Osteocyte (in vitro differentiated cells): Measurements from ENCODE around the gene SLC10A1. TPM values are rescaled to one million over a fixed set of nuclear protein-coding genes. Genes with fewer than 3 reads are reported as not detected.

Experiments used
- DNase-seq: peaks from one replicate; pipeline ENCODE4 v3.0.0; 2021; ENCODE audit warnings: mixed read lengths; ENCODE audit not compliant: unreplicated experiment; ENCODE audit errors: extremely low spot score
- H3K27ac Mint-ChIP-seq: one replicate; pipeline ENCODE4 v1.8.0; 2021; ENCODE audit warnings: mild to moderate bottlenecking, mixed read lengths; ENCODE audit not compliant: unreplicated experiment
- H3K27me3 Mint-ChIP-seq: one replicate; pipeline ENCODE4 v1.8.0; 2021; ENCODE audit warnings: mixed read lengths; ENCODE audit not compliant: unreplicated experiment
- H3K36me3 Mint-ChIP-seq: one replicate; pipeline ENCODE4 v1.8.0; 2021; ENCODE audit warnings: mixed read lengths; ENCODE audit not compliant: unreplicated experiment
- H3K4me1 Mint-ChIP-seq: one replicate; pipeline ENCODE4 v1.8.0; 2021; ENCODE audit warnings: mixed read lengths; ENCODE audit not compliant: unreplicated experiment
- H3K4me3 Mint-ChIP-seq: one replicate; pipeline ENCODE4 v1.8.0; 2021; ENCODE audit warnings: mild to moderate bottlenecking, moderate library complexity, mixed read lengths; ENCODE audit not compliant: unreplicated experiment
- H3K9me3 Mint-ChIP-seq: one replicate; pipeline ENCODE4 v1.8.0; 2021; ENCODE audit warnings: mixed read lengths; ENCODE audit not compliant: unreplicated experiment
- total RNA-seq: library from RNA; stranded (reverse); gene quantifications from 2 replicates; pipeline ENCODE4 v1.2.1, GENCODE V29; 2021
- TF ChIP-seq, protein P1 (sequence below): fragments of 200-600 bp; sonication (generic); IDR thresholded peaks from 2 replicates; pipeline ENCODE4 v1.5.0; 2021; ENCODE audit warnings: antibody characterized with exemption, mild to moderate bottlenecking, moderate library complexity

The SLC10A1 gene
- total RNA-seq, 1 donor from 2014 or later: not detected

DNA sequence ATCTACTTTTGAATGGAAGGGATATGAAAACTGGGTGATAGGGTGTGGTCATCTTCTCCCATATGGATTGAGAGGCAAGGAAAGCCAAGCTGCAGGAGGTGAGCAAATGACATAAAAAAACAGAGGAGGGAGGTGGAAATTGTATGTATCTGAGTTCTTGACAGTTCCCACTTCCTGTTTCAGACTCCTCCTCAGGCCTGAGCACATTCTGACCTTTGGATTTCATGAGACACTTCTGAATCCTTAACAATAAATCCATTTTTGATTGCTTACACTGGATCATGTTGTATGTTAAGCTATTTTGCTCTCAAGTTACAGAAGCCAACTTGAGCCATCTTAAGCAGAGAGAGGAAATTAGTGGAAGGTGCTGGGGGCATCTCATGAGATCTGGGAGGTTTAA is 41.7 kb downstream of the SLC10A1 start:
- Mint-ChIP-seq H3K4me3 (no peak overlapping the region), H3K27ac (no peak overlapping the region), H3K4me1 (no peaks in the 10 kb centered on the region), H3K27me3 (peaks cover 6% of the 10 kb centered on the region), H3K9me3 (no peaks in the 10 kb centered on the region), H3K36me3 (no peaks in the 10 kb centered on the region)
- TF ChIP-seq, protein P1, sequence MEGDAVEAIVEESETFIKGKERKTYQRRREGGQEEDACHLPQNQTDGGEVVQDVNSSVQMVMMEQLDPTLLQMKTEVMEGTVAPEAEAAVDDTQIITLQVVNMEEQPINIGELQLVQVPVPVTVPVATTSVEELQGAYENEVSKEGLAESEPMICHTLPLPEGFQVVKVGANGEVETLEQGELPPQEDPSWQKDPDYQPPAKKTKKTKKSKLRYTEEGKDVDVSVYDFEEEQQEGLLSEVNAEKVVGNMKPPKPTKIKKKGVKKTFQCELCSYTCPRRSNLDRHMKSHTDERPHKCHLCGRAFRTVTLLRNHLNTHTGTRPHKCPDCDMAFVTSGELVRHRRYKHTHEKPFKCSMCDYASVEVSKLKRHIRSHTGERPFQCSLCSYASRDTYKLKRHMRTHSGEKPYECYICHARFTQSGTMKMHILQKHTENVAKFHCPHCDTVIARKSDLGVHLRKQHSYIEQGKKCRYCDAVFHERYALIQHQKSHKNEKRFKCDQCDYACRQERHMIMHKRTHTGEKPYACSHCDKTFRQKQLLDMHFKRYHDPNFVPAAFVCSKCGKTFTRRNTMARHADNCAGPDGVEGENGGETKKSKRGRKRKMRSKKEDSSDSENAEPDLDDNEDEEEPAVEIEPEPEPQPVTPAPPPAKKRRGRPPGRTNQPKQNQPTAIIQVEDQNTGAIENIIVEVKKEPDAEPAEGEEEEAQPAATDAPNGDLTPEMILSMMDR: no peak
- DNase-seq: no peak

DNA sequence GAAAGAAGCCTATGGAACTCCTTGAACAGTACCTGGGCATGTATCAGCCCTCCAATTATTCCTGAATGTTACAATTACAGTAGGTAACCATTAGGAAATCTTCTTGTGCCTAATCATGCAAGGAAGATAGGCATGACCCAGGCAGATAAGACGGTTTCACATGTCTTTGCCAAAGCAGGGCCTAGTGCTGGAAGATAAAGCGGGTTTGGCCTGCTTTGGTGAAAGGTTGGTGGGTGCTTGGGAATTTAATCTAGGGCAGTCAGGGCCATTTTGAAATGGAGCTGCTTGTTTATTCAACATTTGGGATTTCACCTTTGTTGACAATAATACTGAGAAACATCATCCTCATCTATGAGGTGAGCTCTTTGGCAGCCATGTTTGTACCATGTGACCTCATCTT is 42.6 kb downstream of the SLC10A1 start:
- Mint-ChIP-seq H3K27ac (no peak overlapping the region), H3K4me1 (no peaks in the 10 kb centered on the region), H3K27me3 (peaks cover 6% of the 10 kb centered on the region), H3K36me3 (no peaks in the 10 kb centered on the region), H3K9me3 (no peaks in the 10 kb centered on the region), H3K4me3 (no peak overlapping the region)
- DNase-seq: peak; percentile 25
- TF ChIP-seq, protein P1: no peak

DNA sequence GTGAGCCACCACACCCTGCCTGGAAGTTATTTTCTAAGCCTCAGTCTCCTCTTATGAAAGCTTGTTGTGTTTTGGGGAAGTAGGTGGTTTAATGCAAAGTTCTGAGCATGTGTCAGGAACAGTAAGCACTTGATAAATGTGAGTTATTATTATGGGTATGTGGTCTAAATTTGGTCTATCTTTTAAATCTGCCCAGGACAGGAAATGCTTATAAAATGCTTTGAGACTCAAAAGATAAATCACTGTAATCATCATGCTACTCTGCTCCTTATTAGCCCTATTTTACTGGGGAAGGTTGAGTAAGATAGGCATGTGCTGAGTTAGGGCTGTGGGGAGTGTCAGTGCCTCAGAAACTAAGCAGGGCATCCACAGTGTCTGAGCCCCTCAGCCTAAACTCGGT is 43.2 kb downstream of the SLC10A1 start:
- Mint-ChIP-seq H3K4me1 (no peaks in the 10 kb centered on the region), H3K36me3 (no peaks in the 10 kb centered on the region), H3K4me3 (no peak overlapping the region), H3K27me3 (peaks cover 6% of the 10 kb centered on the region), H3K9me3 (no peaks in the 10 kb centered on the region), H3K27ac (no peak overlapping the region)
- DNase-seq: no peak
- TF ChIP-seq, protein P1: no peak

DNA sequence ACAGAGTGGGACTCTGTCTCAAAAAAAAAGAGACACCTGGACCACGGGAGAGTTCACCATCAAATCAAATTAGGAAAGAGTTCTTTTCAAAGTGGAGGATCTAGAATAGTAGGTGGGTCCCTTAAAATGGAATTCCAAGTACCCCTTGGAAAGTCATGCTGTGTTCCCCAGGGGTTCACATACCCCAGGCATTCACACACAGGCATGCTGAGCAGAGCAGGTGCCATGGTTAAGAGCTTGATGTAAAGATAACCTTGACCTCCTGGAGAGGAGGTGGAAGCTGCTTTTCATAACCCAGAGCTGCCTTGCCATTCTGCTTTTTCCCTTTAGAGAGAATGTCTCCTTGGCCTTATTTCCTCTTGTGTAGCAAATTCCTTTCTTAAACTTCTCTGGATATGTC is 44.3 kb downstream of the SLC10A1 start:
- no peak overlapping the region for H3K27ac Mint-ChIP-seq
- no peak for DNase-seq
- TF ChIP-seq, protein P1: no peak
- no peak overlapping the region for H3K4me3 Mint-ChIP-seq
- no peaks in the 10 kb centered on the region for H3K36me3 Mint-ChIP-seq
- no peaks in the 10 kb centered on the region for H3K9me3 Mint-ChIP-seq
- H3K4me1 Mint-ChIP-seq: no peaks in the 10 kb centered on the region
- peaks cover 6% of the 10 kb centered on the region for H3K27me3 Mint-ChIP-seq

DNA sequence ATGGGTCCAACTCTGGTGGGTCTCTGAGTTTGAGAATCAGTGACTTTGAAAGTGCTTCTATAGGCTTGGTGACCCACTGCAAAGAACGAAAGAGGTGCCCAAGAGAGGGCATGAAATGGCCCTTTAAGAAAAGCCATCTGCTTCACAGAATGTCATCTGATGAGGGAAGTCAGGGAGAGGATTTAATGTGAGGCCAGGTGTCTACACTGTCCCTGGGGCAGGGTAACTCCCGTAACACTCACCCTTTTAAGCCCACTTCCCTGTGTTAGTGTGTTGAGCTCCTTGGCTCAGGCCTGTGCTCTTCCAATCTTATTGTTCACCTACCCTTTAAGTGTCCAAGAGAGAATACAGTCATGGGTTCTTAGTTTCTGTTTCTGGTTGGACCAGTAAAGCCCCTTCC is 46.5 kb downstream of the SLC10A1 start:
- Mint-ChIP-seq H3K27me3 (peaks cover 9% of the 10 kb centered on the region), H3K27ac (no peak overlapping the region), H3K9me3 (no peaks in the 10 kb centered on the region), H3K36me3 (no peaks in the 10 kb centered on the region), H3K4me1 (no peaks in the 10 kb centered on the region), H3K4me3 (no peak overlapping the region)
- TF ChIP-seq, protein P1: no peak
- DNase-seq: peak; percentile 57
